ENCODE data around the gene PABPN1.

Gene PABPN1

GRCh38 chr14:23299211-23299957, 21.9 kb upstream of the PABPN1 start:
- Histone ChIP-seq H3K79me2 (ENCODE audit: insufficient read depth, low read length) (peaks cover 16% of the 10 kb centered on the region), H4K20me1 (ENCODE audit: insufficient read depth, low read length) (no peaks in the 10 kb centered on the region), H3K9ac (ENCODE audit: low read depth, low read length) (peak overlapping the region; percentile 90; the same call in 1 of the 2 replicates), H3K9me3 (ENCODE audit: insufficient read depth, low read length, severe bottlenecking) (no peaks in the 10 kb centered on the region), H3K36me3 (ENCODE audit: insufficient read depth, low read length) (peaks cover 35% of the 10 kb centered on the region), H2AFZ (ENCODE audit: low read depth, low read length) (no peak overlapping the region), H3K4me2 (ENCODE audit: insufficient read depth, low read length) (peak overlapping the region; percentile 98; the same call in 1 of the 2 replicates), H3K4me1 (ENCODE audit: insufficient read depth, low read length) (peaks cover 37% of the 10 kb centered on the region), H3K27ac (ENCODE audit: low read length) (no peak overlapping the region), H3K27me3 (ENCODE audit: insufficient read depth, low read length, poor library complexity) (no peaks in the 10 kb centered on the region), H3K4me3 (ENCODE audit: low read depth in 1 of 2, low read length in 2 of 2) (no peak overlapping the region)
- TF ChIP-seq EZH2 (IDR thresholded peaks at IDR 0.05; ENCODE audit: borderline replicate concordance, low read depth, low read length, severe bottlenecking) (no peak), CTCF (IDR thresholded peaks at IDR 0.05; ENCODE audit: borderline replicate concordance, extremely low read depth, low read length, poor library complexity, severe bottlenecking) (peak; percentile 32)
- ATAC-seq (ENCODE audit: insufficient read depth, low read depth) (no peak), DNase-seq (no peak)

- TF ChIP-seq EZH2 (IDR thresholded peaks at IDR 0.05; ENCODE audit: borderline replicate concordance, low read depth, low read length, severe bottlenecking), result no peak
- no peak for TF ChIP-seq CTCF (IDR thresholded peaks at IDR 0.05; ENCODE audit: borderline replicate concordance, extremely low read depth, low read length, poor library complexity, severe bottlenecking)
- peak overlapping the region; percentile 90 for H3K9ac ChIP-seq (ENCODE audit: low read depth, low read length)
- peak overlapping the region; percentile 98 for H3K4me2 ChIP-seq (ENCODE audit: insufficient read depth, low read length)
- DNase-seq (no peak), ATAC-seq (ENCODE audit: insufficient read depth, low read depth) (no peak)
- H3K79me2 ChIP-seq (ENCODE audit: insufficient read depth, low read length), result peaks cover 16% of the 10 kb centered on the region
- peak overlapping the region; percentile 89 for H3K27ac ChIP-seq (ENCODE audit: low read length)
- H4K20me1 ChIP-seq (ENCODE audit: insufficient read depth, low read length), result no peaks in the 10 kb centered on the region
- no peaks in the 10 kb centered on the region for H3K27me3 ChIP-seq (ENCODE audit: insufficient read depth, low read length, poor library complexity)
- no peaks in the 10 kb centered on the region for H3K9me3 ChIP-seq (ENCODE audit: insufficient read depth, low read length, severe bottlenecking)
- peak overlapping the region; percentile 70 to 87 for H3K4me3 ChIP-seq (ENCODE audit: low read depth in 1 of 2, low read length in 2 of 2)
- peaks cover 35% of the 10 kb centered on the region for H3K36me3 ChIP-seq (ENCODE audit: insufficient read depth, low read length)
- H2AFZ ChIP-seq (ENCODE audit: low read depth, low read length), result peak overlapping the region; percentile 82; the same call in 1 of the 2 replicates
- H3K4me1 ChIP-seq (ENCODE audit: insufficient read depth, low read length), result peaks cover 38% of the 10 kb centered on the region
Observed at GRCh38 chr14:23299986-23300686, 21.1 kb upstream of the PABPN1 start.

GRCh38 chr14:23300687-23301223, 20.5 kb upstream of the PABPN1 start:
- Histone ChIP-seq H3K9me3 (ENCODE audit: insufficient read depth, low read length, severe bottlenecking) (no peaks in the 10 kb centered on the region), H3K27ac (ENCODE audit: low read length) (peak overlapping the region; percentile 89), H3K36me3 (ENCODE audit: insufficient read depth, low read length) (peaks cover 35% of the 10 kb centered on the region), H3K4me1 (ENCODE audit: insufficient read depth, low read length) (peaks cover 40% of the 10 kb centered on the region), H3K4me3 (ENCODE audit: low read depth in 1 of 2, low read length in 2 of 2) (peak overlapping the region; percentile 70 to 87), H3K4me2 (ENCODE audit: insufficient read depth, low read length) (peak overlapping the region; percentile 98), H3K9ac (ENCODE audit: low read depth, low read length) (peak overlapping the region; percentile 90), H3K79me2 (ENCODE audit: insufficient read depth, low read length) (peaks cover 16% of the 10 kb centered on the region), H3K27me3 (ENCODE audit: insufficient read depth, low read length, poor library complexity) (no peaks in the 10 kb centered on the region), H2AFZ (ENCODE audit: low read depth, low read length) (peak overlapping the region; percentile 82), H4K20me1 (ENCODE audit: insufficient read depth, low read length) (no peaks in the 10 kb centered on the region)
- no peak for ATAC-seq (ENCODE audit: insufficient read depth, low read depth)
- DNase-seq, result no peak
- no peak for TF ChIP-seq EZH2 (IDR thresholded peaks at IDR 0.05; ENCODE audit: borderline replicate concordance, low read depth, low read length, severe bottlenecking)
- TF ChIP-seq CTCF (IDR thresholded peaks at IDR 0.05; ENCODE audit: borderline replicate concordance, extremely low read depth, low read length, poor library complexity, severe bottlenecking), result no peak
